ENCODE results near the gene DSCAML1.

DSCAML1 gene

DNA sequence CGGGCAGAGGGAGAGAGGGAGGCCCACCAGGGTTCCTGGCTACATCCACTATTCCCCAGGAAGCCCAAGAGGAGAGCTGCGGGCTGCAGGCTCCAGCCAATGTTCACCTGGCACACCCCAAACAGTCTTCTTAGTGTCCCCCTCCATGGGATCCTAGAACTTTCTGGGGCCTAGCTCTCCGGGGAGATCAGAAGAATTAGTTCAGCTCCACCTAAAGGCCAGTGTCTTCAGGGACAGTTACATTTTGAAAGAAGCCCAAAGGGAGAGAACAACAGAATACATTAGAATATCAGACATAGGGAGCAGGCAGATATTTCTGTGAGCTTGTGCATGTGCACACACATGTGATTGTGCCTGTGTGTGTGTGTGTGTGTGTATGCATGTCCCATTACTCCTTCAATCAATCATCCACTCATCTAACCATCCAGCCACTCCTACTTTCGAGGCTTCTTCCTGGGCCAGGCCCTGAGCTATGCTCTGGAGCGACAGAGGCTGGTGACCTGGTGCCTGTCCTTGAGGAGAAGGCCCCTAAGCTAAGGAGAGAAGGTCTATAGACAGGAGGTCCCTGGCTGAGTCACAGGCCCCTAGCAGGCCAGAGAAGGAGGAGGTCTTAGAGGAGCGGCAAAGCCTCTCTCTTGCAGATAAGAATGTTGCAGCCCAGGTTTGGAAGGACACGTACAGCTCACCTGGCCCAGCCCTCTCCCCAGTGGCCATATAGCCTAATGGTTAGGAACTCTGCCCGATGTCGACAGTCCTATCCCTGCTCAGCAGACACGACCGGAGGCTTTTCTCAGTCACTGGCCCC, 165.5 kb downstream of the DSCAML1 start:
- FAIRE-seq, result no peak

DNA sequence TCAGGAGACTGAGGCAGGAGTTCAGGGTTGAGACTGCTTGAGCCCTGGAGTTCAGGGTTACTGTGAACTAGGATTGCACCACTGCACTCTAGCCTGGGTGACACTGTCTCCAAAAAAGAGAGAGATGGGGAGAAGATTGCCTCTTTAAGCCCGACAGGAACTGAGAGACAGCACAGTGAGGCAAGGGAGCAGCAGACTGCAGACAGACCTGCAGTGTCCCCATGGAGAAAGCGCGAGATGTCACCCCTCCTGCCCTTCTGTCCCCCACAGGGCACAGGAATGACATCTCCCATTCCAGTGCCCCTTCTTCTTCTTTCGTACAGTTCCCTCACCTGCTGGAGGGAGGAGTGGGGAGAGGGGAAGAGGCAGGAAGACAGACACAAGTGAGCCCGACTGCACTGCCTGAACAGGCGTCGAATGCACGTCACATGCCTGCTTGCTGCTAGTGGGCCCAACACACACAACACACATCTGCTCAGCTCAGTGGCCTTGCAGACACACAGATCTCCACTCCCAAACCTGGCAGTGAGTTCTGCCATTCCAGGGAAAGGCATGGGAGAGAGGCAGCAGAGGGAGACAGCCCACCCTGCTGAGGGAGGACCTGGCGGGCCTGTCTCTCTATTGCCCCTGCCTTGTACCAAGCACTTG, 167.0 kb downstream of the DSCAML1 start:
- FAIRE-seq, result no peak

DNA sequence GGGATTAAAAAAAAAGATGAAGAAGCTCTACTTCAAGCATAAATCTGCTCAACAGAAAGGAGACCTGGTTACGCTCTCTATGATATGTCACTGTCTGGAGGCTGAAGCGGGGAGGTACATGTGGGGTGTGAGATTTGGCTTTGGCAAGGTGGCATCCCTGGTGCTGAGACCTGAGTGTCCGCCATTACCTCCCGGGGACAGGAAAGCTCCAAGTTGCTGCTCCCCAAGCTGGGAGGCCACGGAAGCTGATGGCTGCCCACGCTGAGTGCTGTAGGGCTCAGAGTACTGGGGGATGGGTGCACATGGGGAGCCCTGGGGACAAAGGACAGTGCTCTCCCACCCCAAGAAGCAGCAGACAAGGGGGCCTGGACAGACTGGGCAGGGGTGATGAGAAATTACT, 167.9 kb downstream of the DSCAML1 start:
- FAIRE-seq, result no peak

DNA sequence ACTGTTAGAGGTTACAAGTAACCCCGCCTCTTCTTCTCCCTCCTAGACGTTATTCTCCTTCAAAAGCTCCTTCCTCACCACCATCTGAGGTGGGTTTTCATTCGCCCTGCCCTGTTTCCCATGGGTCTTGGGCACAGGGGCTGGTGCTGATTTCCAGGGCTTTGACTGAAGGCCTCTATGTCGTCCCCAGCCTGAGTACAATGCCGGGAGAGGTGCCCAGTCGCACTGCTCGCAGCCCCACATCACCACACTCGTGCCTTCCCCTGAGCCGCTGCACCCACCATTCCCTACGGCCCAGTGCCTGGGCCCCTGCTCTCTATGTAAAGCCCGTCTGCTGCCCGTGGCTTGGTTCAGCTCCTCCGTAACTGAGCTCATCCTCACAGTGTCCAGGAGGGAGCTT, 169.8 kb downstream of the DSCAML1 start:
- no peak for FAIRE-seq

DNA sequence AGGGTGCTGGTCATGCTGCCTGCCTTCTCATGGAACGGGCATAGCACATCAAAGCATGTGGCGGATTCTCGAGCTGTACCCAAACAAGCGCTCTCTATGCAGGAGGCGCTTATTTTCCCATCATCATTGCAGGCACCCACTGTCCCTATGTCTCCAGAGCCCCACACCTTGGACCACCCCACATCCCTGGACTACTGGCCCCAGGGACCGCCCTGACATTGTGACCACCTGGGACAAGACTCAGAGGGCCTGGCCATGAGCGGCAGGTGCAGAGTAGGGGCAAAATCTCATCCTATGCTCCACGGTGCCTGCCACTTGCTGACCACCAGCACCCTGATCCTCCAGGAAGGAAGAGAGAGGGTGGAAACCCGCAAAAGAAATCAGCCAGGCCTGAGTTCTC, 170.4 kb downstream of the DSCAML1 start:
- FAIRE-seq, result no peak

DNA sequence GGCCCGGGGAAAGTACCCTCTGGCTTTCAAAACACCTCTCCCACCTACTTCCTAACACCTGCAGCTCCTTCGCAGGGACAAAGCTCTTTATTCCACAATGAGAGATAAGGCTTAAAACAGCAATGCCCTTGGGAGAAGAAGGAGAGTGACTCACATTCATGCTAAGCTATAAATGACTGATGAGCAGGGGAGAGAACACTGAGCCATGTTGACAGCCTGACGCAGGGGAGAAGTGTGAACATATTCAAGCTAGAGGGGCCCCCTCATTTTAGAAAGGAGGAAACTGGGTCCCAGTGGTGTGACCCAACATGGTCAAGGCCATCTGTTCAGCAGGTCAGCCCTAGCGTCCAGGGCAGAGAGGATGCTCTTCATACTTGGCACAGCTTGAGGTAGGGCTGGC, 171.8 kb downstream of the DSCAML1 start:
- no peak for FAIRE-seq

DNA sequence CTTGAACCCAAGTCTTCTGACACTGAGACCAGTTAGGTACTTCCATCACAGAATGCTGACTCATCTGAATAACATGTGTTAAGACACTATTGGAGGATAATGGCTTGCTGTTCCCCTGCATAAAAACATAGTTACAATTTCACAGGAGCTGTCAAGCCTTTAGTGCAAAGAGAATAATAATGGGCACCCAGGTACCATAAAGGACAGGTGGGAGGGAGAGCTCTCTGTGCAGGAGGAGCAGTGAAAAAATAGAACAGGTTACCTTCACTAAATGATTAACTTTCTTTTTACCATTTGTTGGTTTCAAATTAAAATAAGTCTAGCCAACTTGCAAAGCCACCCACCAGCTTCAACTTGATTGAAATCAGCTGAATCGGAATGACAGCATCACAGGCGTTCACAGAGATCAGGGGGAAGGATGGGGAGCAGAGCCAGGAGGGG, 173.2 kb downstream of the DSCAML1 start:
- FAIRE-seq, result no peak

DNA sequence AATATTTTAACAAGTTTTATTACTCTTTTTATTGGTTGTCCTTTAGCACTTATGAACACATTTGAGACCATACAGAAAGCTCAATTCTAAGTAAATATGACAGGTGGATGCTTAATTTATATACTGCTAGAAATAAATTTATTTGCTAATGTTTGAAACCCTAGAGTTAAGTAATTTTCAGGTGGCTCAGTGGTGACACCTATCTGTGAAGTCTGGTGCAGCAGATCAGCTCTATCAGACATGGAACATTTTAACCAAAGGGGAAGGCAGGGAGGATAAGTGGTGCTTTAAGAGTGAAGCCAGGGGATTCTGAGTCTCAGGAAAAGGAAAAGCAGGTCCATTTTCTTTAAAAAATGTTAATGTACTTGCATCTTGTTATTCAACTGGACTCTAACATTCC, 175.8 kb downstream of the DSCAML1 start:
- FAIRE-seq, result no peak

DNA sequence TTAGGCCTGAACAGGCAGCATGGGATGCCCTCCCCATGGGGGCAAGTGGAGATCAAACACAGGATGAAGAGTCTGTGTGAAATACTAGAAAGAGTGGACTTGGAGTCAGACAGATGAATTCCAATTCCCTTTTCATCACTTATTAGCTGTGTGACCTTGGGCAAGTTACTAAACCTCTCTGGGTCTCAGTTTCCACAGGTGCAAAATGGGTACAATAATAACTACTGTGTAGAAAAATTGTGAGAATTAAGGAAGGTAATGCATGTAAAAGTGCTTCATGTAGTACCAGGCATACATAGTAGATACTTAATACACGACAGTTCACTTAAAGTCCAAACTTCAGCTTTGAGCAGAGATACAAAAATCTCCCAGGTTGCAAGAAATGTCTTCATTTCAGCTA, 176.4 kb downstream of the DSCAML1 start:
- FAIRE-seq, result no peak

DNA sequence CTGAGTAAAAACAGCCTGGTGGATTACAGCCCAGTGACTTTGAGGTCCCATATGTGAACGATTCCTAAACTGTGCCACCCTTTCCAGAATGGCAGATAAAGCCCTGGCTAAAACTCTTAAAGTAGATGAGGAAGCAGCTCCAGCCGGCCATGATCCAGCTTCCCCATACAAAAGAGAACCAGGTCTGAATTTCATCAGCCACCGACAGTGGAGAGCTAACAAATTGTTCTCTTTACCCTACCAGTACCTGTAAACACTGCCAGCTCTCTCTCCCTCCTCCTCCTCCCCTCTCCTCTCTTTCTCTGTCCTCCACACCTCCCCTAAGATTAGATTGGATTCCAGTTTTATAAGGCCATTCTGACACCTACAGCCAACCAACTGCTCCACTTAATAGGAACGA, 176.9 kb downstream of the DSCAML1 start:
- no peak for FAIRE-seq

DNA sequence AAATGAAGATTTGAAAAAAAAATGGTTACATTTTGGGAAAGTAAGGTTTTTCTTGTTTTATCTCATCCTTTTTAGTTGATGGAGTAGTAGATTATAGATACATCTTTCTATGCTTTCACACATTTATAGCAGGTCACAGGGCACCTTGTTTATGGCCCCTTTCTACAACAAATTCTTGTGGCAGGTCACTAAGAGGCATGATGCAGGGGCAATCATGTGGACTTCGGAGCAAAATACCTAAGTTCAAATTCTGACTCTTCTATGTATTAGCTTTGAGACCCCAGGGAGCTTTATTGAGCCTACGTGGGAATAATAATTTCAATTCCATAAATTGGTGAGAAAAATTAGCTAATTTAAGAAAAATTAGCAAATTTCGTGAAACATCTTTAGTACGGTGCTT, 177.4 kb downstream of the DSCAML1 start:
- no peak for FAIRE-seq

DNA sequence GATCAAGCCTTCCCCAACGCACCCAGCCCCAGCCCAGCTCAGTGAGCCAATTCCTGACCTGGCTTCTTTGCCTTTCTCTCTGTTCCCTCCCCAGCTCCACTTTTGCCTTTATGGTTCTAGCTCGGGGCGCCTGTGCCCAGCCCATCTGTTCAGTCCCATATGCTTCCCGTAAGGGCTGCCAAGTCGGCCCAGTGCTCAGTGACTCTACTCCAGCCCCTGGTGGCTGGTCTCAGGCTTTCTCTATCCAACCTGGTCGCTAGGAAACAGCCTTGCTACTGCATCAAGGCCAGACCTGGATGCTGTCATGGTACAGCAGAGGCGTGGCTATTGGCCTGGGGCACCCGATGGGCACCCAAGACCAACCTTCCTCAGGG, 178.0 kb downstream of the DSCAML1 start:
- FAIRE-seq, result no peak

DNA sequence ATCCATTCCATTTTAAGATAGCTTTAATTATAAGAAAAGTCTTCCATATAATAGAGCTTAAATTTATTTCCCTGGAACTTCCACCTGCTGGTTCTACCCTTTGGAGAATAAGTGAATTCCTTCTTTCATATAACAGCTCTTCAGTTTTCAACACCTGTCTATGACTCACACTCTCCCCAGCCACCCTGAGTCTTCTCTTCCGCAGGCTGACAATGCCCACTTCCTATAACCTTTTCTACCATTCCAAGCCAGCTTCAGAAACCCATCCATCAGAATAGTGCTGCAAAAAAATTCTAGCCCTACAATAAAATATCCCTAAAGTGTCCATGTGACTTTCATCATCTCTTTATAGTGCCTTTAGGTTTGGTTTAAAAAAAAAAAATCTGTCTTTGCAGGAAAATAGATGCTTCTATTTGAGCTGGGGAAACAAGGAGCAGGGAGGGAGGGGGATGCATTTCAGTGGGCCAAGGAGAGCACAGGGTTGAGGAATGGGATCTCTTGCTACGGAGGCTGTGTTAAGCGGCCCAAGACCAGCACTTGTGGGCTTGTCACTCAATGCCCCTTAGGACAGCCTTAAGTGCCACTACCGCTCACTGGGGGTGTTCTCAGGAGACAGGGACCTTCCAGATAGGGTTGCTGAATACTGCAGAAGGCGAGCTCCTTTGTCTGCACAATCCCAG, 178.6 kb downstream of the DSCAML1 start:
- no peak for FAIRE-seq

DNA sequence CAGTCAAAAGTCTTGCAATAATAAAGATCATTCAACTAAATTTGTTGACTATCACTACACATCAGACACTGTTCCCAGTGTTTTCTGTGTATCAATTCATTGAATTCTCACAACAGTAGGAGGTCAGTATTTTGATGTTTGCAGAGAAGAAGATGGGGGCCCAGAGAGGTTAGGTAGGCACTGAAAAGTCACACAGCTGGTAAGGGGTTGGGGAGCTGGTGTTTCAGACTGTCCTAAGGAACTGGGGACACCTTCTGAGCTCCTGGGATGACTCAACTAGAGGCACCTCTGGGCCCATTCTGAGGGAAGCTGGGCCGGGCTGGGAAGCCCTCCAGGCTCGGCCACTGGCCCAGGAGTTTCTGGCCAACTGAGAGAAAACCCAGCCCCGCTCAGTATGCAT, 180.0 kb downstream of the DSCAML1 start:
- FAIRE-seq, result no peak

DNA sequence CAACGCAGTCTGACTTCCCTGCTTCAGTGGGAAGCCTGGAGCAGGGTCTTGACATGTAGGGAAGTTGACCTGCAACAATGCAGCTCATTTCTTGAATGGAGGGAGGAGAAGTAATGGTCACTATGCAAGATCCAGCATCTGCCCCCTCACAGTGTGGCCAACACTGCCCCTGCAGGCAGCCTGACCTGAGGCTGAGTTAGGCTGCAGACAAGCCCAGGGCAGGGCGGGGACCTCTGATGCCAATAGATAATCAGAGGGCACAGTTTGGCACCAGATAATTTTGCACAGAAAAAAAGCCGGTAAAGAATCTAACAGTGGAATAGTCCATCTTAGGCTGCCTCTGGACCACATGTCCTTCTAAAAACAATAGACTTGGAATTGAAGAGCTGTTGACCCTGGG, 182.3 kb downstream of the DSCAML1 start:
- FAIRE-seq, result no peak

DNA sequence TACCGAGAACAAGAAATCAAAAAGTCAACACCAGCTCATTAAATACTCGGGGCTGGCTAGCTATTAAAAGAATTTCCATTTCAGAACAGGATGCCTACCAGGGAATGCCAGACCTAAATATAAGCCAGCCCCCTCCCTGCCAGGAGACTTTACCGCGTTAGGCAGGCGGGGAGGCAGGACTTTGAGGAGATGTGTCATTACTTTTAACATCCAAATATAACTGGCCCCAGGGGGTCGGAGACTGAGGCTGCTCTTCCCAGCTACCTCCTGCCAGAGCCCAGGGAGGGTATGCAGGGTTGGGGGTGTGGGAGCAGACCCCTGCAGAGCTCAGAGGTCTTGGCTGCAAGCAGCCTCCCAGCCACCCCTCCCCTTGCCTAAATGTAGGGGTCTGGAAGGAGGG, 183.5 kb downstream of the DSCAML1 start:
- FAIRE-seq, result no peak

DNA sequence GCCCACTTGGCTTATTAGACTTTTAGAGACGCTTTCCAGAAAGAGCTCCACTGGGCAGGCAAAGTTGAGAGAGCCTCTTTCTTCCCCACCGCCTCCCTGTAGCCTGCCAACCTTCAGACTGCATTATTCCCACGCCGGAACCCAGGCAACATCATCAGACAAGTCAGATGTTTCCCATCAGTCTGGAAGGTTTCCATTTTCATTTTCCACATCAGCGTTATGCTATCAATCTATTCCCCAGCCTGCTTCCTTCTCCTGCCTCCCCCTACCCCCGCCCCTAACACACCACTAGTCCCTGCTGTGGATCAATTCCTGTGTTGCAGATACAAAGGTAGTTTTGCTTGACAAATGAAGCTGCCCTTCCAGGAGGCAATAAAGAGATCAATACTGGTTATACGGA, 184.8 kb downstream of the DSCAML1 start:
- no peak for FAIRE-seq

DNA sequence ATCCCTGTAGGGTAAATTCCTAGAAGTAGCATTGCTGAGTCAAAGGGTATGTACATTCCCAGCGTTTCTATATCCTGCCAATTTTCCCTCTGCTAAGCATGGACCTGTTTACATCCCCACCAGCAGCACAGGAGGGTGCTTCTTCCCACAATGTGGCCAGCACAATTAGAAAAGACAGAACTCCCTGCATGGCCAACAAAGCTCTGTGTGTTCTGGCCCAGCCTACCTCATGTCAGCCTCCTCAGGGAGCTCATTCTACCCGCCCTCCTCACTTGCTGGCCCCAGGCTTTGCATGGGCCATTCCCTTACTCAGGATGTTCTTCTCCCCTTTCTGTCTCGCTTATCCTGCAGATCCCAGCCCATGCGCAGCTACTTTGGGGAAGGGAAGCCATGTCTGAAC, 186.1 kb downstream of the DSCAML1 start:
- FAIRE-seq, result no peak

DNA sequence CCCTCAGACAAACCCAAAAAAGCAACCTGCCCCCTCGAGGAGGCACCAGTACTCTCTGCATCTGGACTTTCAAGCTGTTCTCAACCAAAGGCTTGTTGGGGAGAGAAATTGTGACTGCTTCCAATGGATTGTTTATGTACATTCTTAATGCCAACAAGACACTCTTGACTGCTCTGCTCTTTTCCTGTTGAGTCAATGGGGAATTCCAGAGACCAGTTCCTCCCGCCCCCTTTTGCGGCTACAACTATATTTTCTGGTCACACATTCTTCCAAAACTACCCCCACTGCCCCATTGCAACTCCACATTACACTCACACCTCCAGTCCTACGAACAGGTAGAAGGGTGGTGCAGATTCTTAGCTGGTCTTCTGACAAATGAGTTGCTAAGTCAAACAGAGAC, 187.0 kb downstream of the DSCAML1 start:
- no peak for FAIRE-seq

DNA sequence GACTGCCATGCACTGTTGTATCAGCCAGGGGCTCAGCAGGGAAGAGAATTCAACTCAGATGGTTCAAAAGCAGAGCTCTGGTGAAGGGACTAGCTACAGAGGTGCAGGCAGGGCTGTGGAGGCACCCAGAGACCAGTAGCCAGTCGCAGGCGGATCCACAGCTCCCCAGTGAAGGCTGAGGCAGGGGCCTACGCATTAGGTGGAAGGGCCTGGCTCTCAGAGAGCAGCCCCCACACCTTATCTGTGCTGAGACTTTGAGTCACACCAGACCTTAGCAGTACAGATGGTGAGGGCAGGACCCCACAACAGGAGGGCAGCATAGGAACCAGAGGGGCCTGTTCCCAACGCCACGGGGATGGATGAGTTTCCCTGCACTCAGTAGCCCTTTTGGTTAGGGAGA, 189.6 kb downstream of the DSCAML1 start:
- no peak for FAIRE-seq

DNA sequence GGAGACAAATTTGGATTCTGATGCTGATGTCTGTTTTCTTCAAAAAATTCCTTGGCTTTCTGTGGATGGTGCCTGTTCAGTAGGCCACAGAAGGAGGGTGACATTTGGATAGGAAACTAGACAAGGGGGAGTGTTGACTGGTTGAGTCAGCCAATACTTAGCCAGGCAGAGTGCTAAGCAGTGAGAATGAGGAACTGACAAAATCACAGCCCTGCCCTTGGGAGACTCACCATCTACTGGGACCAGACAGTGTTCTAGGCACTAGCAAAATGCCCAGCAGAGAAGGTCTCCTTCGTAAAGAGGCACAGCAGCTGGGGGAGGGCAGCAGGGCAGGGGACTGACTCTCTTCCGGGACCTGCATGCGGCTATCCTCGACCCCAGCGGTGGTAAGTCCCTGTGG, 190.2 kb downstream of the DSCAML1 start:
- FAIRE-seq, result no peak

DNA sequence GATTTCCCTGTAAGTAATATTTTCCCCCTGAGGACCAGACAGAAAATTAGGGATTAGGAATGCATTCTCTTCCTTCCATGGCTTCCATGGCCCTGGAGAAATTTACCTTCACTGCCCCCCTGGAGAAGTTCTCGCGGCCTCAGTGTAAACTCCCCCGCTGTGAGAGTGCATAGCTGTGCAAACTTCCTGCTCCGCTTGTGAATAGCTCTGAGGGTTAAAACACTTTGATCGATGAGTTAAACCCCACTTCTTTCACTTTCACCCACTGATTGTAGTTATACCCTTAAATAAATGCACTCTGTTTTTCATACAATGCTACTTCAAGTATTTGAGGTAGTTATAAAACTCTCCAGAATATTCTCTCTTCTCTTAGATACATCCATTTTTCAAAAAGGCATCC, 190.8 kb downstream of the DSCAML1 start:
- FAIRE-seq, result no peak

DNA sequence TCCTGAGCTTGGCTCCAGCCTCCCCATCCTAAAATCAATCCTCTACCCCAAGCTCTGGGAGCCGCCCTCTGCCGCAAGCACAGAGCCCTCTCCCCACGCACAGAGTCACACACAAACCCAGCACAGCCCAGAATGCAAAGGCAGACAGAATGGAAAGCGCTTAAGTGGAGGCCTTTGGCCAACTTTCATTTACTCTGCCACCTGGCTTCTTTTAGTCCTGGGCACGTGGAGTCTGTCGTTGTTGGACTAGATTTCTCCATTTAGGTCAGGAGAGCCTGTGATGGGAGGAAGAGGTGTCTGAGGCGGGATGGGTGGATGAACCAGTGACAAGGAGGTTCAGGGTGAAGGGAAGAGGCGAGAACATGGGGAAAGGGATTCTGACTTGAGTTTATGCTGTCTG, 191.7 kb downstream of the DSCAML1 start:
- FAIRE-seq, result no peak

DNA sequence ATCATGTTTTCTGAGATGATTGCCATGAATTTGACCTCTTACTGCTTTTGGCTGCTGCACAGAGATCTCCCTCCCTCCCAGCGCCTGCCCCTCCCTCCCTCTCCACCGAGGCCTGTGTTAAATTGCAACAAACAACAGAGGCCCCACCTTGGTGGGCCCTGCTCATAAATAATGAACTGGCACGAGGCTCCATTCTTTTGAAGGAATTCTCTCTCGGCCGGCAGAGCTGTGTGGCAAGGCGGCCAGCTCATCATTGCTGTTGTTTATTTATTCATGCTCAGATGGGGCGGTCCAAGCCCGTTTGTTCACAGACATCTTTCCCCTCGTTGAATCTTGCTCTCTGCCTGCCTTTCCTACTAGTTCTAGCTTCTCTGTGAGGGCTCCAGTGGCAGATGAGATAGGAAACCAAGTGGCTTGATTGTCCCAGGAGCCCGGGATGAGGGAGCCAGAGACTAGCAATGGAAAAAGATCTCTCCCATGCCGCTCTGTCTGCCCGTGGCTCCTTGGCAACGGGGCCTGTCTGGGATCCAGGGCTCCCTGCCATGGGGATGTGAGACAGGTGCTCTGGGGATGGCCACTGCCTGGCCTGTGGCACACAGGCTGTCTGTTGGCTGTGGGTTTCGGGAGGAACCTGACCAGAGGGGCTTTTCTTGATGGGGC, 192.6 kb downstream of the DSCAML1 start:
- no peak for FAIRE-seq
